Heart left ventricle (tissue), 13 donors: ENCODE data around the gene ITPR2.

Source experiments
- CTCF ChIP-seq, 12 donors: fragments of 200-600 bp; sonication (generic) in 4 of 12; IDR thresholded peaks; one replicate each; pipeline versions ENCODE4 v1.5.0 to v1.8.0; 2018 to 2022; ENCODE audit warnings: antibody characterized with exemption in 12 of 12, mild to moderate bottlenecking in 5 of 12
- POLR2A ChIP-seq, 2 donors: fragments of 450-650 bp; IDR thresholded peaks; one replicate each; pipeline ENCODE4 v1.6.1; 2017; ENCODE audit warnings: antibody characterized with exemption in 2 of 2, mild to moderate bottlenecking in 2 of 2, moderate library complexity in 2 of 2
- donor health status: ischemic (EF 13 %, LVEDD 7.1; RV severe dilation, severe dysfunction).
- donor health status: DM: no; HTN: yes; CAD: no.
- donor health status: DM: no; HTN: no; CAD: no.
- donor health status: ischemic (EF 25% LVEDD 6.9; RV normal size, moderate dysfunction).
- donor health status: ischemic (EF 25% LVEDD 5.7; RV mildly dilated, moderate dysfunction).
- donor health status: ischemic (EF 35%, LVEDD 5.7; RV mildly dilated, moderate dysfunction).
- donor health status: nonischemic (EF 11% LVEDD 7.7; RV severe dilation, severe dysfunction).
- donor health status: DM: yes; HTN: yes; CAD: no.
- donor health status: PGD.
- donor health status: ischemic (EF 29% LVEDD 5.4; RV normal size, mild dysfunction).
- donor health status: nonischemic (EF 23%, LVEDD 6.1; RV moderate dilation, normal function).

GRCh38 chr12:26304273-26304672 is 528.7 kb downstream of the ITPR2 start:
- TF ChIP-seq CTCF (IDR thresholded peaks at IDR 0.05) (no peak), POLR2A (IDR thresholded peaks at IDR 0.05) (no peak)
